Activated CD4-positive, alpha-beta T cell treated with anti-CD3 and anti-CD28 coated beads, Interleukin-2, amount 50 U/mL, for 24 hours (primary cell): ENCODE measurements around the gene TMEM205.
A peak's percentile ranks its signal among the peaks of the same experiment; 100 is the strongest.
"Not testable (repeated sequence)": the region's sequence is repeated elsewhere in the genome, so short reads cannot be mapped to it uniquely, and the experiment has no call there.

Experiments
- DNase-seq, 2 donors: peaks; one replicate each; pipeline ENCODE4 v3.0.0-alpha.2; 2020; ENCODE audit warnings: low read depth in 1 of 2, low spot score in 1 of 2

Gene TMEM205

GRCh38 chr19:11346104-11346940, at the start of gene TMEM205, which contains the start of gene CCDC159:
TMEM205 (minus strand) TSS chr19:11346268; CDS start chr19:11345619, 649 bp downstream.
CCDC159 (plus strand) TSS chr19:11346519; CDS start chr19:11346607, 88 bp downstream.
- peak; percentile 91 to 99 for DNase-seq

DNA sequence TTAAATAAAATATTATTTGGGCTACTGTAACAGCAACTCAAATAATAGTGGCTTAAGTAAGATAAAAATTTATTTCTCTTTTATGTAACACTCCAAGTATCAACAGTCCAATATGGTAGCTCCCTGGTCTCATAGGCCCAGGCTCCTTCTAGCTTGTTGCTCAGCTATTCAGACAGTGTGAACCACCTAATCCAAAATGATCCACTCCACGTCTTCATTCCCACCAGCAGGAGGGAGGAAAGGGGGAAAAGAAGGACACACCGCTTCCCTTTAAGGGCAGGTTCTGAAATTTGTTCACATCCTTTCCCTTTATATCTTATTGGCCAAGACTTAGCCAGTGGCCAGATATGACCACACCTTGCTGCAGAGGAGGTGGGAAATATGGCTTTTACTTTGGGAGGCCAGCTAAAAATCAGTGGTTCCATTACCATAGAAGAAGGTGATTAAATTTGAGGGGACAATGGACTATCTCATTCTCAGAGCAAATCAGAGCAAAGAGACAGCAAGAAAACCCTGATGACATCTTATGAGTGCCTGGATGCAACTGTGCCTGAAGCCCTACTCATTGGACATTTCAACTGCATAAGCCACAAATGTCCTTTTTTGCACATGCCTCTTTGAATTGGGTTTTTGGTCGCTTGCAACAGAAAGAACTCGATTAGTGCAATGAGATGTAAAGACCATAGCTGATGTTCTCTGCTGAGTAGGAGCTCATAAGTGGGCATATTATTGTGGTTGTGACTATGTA, 45.0 kb upstream of the TMEM205 start:
- DNase-seq: no peak

DNA sequence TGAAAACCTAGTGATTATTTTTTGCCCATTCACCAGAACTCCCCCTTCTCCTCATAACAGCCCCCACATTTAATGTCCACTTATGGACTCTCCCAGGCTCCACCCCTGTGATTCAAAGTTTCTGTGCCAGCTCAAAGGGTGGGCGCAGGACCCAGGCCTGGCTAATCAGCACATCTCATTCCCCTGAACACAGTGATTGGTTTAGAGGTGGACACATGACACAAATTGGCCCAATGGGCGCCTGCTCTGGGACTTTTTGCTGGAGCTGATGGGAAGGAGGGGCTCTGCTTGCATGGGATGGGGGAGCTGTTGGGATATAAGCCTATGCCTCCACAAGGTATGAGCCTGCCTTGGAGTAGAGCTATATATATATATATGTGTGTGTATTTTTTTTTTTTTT, 44.3 kb upstream of the TMEM205 start:
- DNase-seq: no peak

DNA sequence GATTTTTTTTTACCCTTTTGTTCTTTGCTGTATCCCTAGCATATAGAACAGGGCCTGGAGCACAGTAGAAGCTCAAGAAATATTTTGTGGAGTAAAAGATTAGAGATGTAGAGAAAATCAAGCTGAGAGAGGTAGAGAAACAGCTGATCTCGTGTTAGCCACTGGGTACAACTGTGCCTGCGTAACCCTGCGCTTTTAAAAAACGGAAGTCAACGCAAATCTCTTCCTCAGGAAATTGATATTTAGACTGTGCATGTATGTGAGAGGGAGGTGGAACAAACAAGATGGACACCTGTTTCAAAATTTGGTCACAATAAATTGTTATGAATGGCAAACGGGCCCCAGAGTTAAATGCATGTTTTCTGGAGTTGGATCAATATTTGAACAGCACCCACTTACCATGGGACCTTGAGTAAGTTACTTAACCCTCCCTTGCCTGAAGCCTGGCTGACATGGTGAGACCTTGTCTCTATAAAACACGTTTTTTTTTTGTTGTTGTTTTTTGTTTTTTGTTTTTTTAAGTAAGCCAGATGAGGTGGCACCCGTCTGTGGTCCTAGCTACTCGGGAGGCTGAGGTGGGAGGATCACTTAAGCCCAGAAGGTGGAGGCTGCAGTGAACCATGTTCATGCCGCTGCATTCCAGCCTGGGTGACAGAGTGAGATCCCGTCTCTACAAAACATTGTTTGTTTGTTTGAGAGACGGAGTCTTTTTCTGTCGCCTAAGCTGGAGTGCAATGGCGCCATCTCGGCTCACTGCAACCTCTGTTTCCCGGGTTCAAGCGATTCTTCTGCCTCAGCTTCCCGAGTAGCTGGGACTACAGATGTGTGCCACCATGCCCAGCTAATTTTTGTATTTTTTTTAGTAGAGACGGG, 41.3 kb upstream of the TMEM205 start:
- no peak for DNase-seq

GRCh38 chr19:11384778-11385129, 38.7 kb upstream of the TMEM205 start:
- no peak for DNase-seq

DNA sequence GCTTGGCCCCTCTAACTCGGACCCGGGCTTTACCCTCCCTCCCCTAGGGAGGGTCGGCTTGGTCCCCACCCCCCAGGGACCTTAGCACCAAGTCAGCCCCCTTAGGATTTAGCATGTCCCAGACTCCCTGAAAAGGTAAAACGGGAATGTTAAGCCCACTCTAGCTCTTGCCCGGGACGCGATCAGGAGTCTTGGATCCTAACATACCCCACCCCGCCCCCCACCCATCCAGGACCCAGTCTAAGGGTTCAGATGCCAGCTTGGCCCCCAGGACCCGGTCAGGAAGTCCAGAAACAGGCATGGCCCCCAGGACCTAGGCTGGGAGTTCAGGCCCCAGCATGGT, 37.6 kb upstream of the TMEM205 start:
- DNase-seq: no peak

- no peak for DNase-seq
Measured at GRCh38 chr19:11382898-11383705, 37.0 kb upstream of the TMEM205 start.

DNA sequence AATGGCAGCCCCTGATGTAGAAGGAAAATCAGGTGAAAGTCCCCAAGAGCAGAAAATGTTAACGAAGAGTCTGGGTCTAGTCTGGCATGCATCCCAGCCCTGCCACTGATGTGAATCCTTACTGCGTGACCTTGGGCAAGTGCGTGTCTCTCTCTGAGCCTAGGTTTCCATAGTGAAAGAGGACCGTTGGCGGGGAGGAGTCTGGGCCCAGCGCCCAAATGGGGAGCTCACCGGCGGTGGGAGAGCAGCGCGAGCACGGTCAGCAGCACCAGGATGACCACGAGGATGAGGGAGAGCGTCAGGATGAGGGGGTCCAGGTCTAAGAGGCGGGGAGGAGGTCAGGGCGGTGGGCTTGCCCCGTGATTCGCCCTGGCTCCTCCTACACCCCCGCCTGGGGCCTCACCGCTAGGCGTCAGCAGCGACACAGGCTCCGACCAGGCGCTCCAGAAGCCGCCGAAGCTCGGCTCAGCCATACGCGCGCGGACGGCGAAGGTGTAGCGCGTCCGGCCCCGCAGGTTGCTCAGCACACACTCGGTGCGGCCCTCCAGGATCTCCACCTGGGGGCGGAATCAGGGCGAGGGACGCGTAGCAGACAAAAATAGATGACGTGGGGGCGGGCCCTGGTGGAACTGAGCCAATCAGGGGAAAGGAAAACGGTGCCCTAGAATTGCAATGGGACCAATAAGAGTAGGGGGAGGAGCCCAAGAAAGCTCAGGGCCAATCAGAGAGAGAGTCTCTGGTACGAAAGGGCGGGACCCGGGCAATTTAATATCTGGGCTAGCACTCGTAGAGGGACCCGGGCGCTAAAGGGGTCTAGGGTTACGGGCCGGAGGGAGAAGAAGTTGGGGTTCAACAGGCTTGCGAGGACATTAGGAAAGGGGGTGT, 34.8 kb upstream of the TMEM205 start:
- DNase-seq: peak; percentile 86 to 94

DNA sequence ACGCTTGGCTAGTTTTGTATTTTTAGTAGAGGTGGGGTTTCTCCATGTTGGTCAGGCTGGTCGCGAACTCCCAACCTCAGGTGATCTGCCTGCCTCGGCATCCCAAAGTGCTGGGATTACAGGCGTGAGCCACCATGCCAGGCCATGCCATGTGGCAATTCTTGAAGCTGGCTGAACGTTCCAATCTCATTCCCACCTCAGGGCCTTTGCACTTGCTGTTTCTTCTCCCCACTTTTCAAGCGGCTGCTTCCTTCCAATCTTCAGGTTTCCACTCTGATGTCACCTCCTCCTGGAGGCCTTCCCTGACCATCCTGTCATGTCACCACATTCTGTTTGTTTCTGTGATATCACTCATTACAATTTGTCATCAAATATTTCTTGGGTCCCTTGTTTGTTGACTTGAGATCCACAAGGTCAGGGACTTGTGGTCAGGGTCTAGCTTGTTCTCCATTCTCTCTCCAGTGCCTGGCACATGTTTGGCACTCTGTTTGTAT, 33.8 kb upstream of the TMEM205 start:
- DNase-seq: no peak

DNA sequence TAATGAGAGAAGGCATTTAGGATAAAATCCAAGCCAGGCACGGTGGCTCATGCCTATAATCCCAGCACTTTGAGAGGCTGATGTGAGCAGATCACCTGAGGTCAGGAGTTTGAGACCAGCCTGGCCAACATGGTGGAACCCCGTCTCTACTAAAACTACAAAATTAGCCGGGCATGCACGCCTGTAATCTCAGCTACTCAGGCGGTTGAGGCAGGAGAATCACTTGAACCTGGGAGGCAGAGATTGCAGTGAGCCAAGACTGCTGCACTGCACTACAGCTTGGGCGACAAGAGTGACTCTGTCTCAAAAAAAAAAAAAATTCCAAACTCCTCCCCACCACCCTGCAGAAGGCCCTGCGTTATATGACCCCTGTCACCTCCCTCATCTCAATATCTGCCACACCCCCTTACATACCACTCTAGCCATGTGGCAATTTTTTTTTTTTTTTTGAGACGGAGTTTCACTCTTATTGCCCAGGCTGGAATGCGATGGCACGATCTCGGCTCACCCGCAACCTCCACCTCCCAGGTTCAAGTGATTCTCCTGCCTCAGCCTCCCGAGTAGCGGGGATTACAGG, 33.3 kb upstream of the TMEM205 start:
- not testable (repeated sequence) for DNase-seq

GRCh38 chr19:11378319-11379189, 32.5 kb upstream of the TMEM205 start:
- DNase-seq: no peak

- DNase-seq: no peak
Measured at GRCh38 chr19:11377756-11378155, 31.7 kb upstream of the TMEM205 start.

DNA sequence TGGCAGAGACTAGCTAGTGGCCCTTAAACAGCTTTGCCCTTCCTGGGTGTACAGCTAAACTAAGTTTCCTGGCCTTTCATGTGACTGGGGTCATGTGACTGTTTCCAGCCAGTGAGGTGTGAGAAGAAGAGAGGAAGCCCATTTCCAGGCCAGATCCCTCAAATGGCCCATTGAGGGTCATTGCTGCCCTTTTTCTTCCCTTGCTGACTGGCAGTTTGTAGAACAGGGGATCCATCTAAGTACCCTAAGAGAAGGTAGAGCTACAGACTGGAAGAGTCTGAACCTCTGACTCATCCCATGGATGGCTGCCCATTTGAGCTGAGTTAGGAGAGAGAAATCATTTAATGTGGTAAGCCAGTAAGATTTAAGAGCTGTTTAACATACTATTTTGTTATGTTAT, 31.2 kb upstream of the TMEM205 start:
- DNase-seq: no peak

- DNase-seq: peak; percentile 30 to 40
Measured at GRCh38 chr19:11375143-11375948, 29.3 kb upstream of the TMEM205 start.

GRCh38 chr19:11374433-11375142, 28.5 kb upstream of the TMEM205 start, which contains the start of gene SWSAP1:
SWSAP1 (plus strand) TSS chr19:11374666; CDS start chr19:11374681, 15 bp downstream.
- peak; percentile 90 to 97 for DNase-seq

- no peak for DNase-seq
Measured at GRCh38 chr19:11373885-11374432, 27.9 kb upstream of the TMEM205 start.
